ENCODE results near the gene PPP1R3G. TPM values are rescaled to one million over a fixed set of nuclear protein-coding genes. Genes with fewer than 3 reads are reported as not detected.

PPP1R3G gene
- total and polyA plus RNA-seq, 4 donors: 0.10 to 1.5 (median 0.43) TPM

DNA sequence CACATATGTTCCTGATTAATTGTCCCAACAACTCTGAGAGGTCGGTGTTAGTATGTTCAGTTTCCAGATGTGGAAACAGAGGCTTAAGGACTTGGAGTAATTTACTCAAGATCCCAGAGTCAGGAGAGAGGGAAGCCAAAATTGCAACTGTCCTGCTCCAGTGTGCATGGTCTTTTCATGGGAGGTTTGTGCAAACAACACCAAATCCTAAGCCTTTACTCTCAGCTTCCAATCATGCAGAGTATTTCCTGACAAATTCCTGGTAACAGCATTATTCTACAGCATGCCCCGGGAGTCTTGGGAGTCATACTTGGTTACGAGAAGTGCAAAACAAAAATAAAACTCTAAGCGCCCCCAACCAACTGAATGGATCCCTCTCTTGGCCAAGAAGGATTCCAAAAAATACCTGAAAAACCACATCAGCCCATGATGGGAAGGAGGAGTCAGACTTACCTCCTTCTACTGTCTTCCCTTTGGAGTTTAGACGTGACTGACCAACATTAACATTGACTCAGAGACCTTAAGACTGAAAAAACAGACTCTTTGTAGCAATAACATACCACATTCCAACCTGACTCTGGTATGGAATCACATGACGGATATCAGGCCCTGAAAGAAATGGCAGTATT, 30.8 kb upstream of the PPP1R3G start:
- no peak for TF ChIP-seq CTCF (IDR thresholded peaks at IDR 0.05; ENCODE audit: control extremely low read depth, extremely low read depth)
- 68 to 76% methylated on average over 6 of the region's 6 CpGs for WGBS, 2 donors

GRCh38 chr6:5055118-5055517, 30.0 kb upstream of the PPP1R3G start:
- H3K9me3 ChIP-seq (ENCODE audit: control insufficient read depth in 4 of 4, insufficient read depth in 3 of 4, low read length in 3 of 4): peaks cover 0 to 13% (median 4%) of the 10 kb centered on the region in 4 donors
- no peak overlapping the region for H3K27ac ChIP-seq (ENCODE audit: low read depth in 1 of 2, low read length in 1 of 2)
- no peak overlapping the region for H3K4me3 ChIP-seq
- H3K4me1 ChIP-seq (ENCODE audit: control insufficient read depth in 5 of 5, insufficient read depth in 5 of 5, low read length in 5 of 5): no peaks in the 10 kb centered on the region
- no peak overlapping the region for H3K9ac ChIP-seq (ENCODE audit: insufficient read depth in 1 of 2, low read length in 2 of 2)
- 91 to 93% methylated on average over 4 of the region's 4 CpGs for WGBS, 2 donors
- H3K27me3 ChIP-seq (ENCODE audit: control insufficient read depth in 3 of 3, insufficient read depth in 3 of 3, low read length in 2 of 3): no peaks in the 10 kb centered on the region
- DNase-seq: no peak
- no peak for TF ChIP-seq CTCF (IDR thresholded peaks at IDR 0.05; ENCODE audit: control extremely low read depth, extremely low read depth)
- no peaks in the 10 kb centered on the region for H3K36me3 ChIP-seq (ENCODE audit: control insufficient read depth in 4 of 4, insufficient read depth in 4 of 4, low read length in 4 of 4)
- ATAC-seq (ENCODE audit: insufficient read depth, low FRiP score): no peak

More for the DNA sequence above, 30.8 kb upstream of the PPP1R3G start:
- Histone ChIP-seq H3K27ac (ENCODE audit: low read depth in 1 of 2, low read length in 1 of 2) (no peak overlapping the region), H3K4me1 (ENCODE audit: control insufficient read depth in 5 of 5, insufficient read depth in 5 of 5, low read length in 5 of 5) (no peaks in the 10 kb centered on the region), H3K36me3 (ENCODE audit: control insufficient read depth in 4 of 4, insufficient read depth in 4 of 4, low read length in 4 of 4) (no peaks in the 10 kb centered on the region), H3K4me3 (no peak overlapping the region), H3K27me3 (ENCODE audit: control insufficient read depth in 3 of 3, insufficient read depth in 3 of 3, low read length in 2 of 3) (no peaks in the 10 kb centered on the region), H3K9me3 (ENCODE audit: control insufficient read depth in 4 of 4, insufficient read depth in 3 of 4, low read length in 3 of 4) (peaks cover 0 to 14% (median 6%) of the 10 kb centered on the region in 4 donors), H3K9ac (ENCODE audit: insufficient read depth in 1 of 2, low read length in 2 of 2) (no peak overlapping the region)
- no peak for ATAC-seq (ENCODE audit: insufficient read depth, low FRiP score)
- DNase-seq: no peak

GRCh38 chr6:5058254-5058653, 26.9 kb upstream of the PPP1R3G start:
- Histone ChIP-seq H3K4me3 (no peak overlapping the region), H3K4me1 (ENCODE audit: control insufficient read depth in 5 of 5, insufficient read depth in 5 of 5, low read length in 5 of 5) (no peaks in the 10 kb centered on the region), H3K36me3 (ENCODE audit: control insufficient read depth in 4 of 4, insufficient read depth in 4 of 4, low read length in 4 of 4) (no peaks in the 10 kb centered on the region), H3K9ac (ENCODE audit: insufficient read depth in 1 of 2, low read length in 2 of 2) (no peak overlapping the region), H3K27ac (ENCODE audit: low read depth in 1 of 2, low read length in 1 of 2) (no peak overlapping the region), H3K9me3 (ENCODE audit: control insufficient read depth in 4 of 4, insufficient read depth in 3 of 4, low read length in 3 of 4) (no peaks in the 10 kb centered on the region), H3K27me3 (ENCODE audit: control insufficient read depth in 3 of 3, insufficient read depth in 3 of 3, low read length in 2 of 3) (no peaks in the 10 kb centered on the region)
- 50 to 74% methylated on average over 8 of the region's 8 CpGs for WGBS, 2 donors
- no peak for ATAC-seq (ENCODE audit: insufficient read depth, low FRiP score)
- TF ChIP-seq CTCF (IDR thresholded peaks at IDR 0.05; ENCODE audit: control extremely low read depth, extremely low read depth): no peak
- DNase-seq: no peak
